Stimulated activated CD4-positive, alpha-beta T cell treated with anti-CD3 and anti-CD28 coated beads, Interleukin-12 subunit alpha, Interleukin-12 subunit beta, amount 100 ng/mL, for 48 hours (primary cell): ENCODE results near the gene RNF114.
"Not testable (repeated sequence)": the region's sequence is repeated elsewhere in the genome, so short reads cannot be mapped to it uniquely, and the experiment has no call there.

Experiments
- DNase-seq, 3 donors: peaks; one replicate each; pipeline ENCODE4 v3.0.0-alpha.2; 2020; ENCODE audit warnings: low read depth in 2 of 3, low spot score in 1 of 3

The RNF114 gene

GRCh38 chr20:49984426-49985153 lies 48.4 kb downstream of the RNF114 start:
- DNase-seq = no peak

GRCh38 chr20:49985157-49985556 lies 49.0 kb downstream of the RNF114 start:
- DNase-seq = no peak

DNA sequence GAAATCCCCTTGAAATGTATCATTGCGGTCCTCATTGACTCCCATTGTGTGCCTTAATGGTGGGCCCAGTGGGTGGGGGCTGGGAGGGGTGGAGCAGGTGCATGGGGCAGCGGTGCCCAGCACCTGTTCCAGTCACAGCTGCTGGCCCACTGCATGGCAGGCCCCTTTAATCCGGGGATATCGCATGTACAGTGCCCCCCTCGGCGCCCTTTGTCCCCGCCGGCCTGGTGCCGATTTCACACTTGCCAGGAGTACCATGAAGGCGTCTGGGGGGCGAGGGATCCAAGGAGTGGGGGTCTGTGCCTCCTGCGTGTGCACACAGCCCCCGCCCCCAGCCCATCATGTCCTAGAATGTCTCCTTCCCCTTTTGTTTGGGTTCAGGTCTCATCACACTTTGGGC lies 49.4 kb downstream of the RNF114 start:
- no peak for DNase-seq

- no peak for DNase-seq
Measured at GRCh38 chr20:49986049-49986448, 49.9 kb downstream of the RNF114 start.

GRCh38 chr20:49987015-49987867 lies 51.0 kb downstream of the RNF114 start:
- no peak for DNase-seq

- DNase-seq = no peak
Measured at GRCh38 chr20:49987868-49988690, 51.9 kb downstream of the RNF114 start.

DNA sequence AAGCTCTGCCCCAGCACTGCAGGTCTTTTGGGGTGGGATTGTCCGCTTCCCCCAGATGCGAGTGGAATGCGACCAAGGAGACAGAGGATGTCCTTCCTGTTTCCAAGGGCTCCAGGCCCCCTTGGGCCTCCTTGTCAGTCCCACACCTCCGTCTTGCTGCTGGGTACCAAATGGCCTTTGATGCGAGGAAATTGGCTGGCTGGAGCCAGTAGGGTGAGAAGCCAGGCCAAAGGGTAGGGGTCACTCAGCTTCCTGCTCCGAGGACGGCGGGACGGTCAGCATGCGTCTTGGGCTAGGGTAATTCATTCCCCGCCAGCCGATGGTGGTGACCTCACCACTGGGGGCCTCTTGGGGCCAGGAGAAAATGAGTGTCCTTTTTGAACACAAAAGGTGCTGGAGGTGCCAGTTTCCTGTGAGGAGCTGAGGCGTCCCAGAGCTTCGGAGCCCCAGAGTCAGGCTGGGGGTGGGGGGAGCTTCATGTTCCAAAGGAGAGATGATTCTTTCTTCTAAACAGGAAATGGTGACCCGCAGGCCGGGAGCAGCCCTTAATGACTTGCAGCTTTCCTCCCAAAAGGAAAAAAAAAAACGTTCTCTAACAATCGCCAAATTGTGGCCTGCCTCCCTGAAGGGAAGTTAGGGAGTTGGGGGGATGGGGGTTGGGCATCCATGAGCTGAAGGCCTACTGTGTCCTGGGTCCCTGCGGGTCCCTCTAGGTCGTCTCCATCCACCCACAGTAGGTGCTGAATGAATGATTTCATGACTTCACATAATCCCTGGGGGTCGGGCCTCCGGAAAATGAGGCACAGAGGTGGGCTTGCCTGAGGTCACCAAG lies 53.3 kb downstream of the RNF114 start:
- DNase-seq = no peak

DNA sequence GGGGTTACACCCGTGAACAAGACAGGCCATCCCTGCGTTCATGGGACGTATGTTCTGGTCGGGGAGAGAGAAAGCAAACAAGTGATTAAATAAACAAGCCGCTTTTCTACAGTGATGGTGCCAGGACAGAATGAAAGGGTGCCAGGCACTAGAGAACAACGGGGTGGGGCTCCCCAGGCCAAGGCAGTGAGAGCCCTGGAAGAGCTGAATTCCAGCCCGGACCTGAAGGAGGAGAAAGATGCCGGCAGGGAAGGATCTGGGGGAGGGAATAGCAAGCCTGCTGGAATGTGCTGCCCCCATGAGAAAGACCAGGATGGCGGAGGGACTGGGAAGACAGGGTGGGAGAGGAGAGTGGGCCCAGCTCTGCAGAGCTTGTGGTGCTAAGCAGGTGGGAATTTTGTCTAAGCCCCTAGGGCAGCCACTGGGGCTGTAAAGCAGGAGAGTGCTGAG lies 54.1 kb downstream of the RNF114 start:
- no peak for DNase-seq

DNA sequence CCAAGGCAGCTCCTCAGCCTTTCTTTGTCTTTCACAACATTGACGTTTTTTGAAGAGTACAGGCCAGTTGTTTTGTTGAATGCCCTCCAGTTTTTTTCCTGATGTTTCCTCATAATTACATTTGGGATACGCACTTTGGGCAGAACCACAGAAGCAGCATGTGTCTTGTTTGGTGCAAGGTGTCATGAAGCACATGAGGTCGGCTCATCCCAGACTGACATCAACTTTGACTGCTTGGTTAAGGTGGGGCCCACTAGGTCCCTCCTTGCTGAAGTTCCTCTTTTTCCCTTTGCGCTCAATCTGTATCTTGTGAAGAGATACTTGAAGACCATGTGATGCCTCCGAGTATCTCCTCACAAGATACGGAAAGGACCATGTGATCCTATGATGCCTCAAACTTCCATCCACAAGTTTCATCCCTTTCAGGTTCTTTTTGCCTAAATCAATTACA lies 57.1 kb downstream of the RNF114 start:
- no peak for DNase-seq

- no peak for DNase-seq
Measured at GRCh38 chr20:49995586-49995985, 59.4 kb downstream of the RNF114 start.

GRCh38 chr20:49998478-49999188 lies 62.4 kb downstream of the RNF114 start:
- not testable (repeated sequence) for DNase-seq

DNA sequence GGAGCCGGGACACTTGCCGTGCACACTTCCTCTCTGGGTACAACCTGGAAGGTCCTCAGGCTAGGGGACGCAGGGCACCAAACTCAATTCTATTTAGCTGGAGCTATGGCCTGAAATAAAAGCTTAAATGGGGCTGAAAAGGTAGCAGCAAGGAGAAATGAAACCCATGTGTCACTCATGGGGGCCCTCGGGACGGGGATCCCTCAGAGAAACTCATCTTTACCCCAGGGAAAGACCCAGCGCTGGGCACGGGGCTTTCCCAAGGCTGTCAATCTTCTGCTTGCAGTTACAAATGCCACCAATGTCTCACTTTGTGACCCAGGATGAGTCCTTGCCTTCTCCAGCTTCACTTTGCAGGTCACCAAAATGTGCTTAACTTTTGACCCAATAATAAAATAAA lies 63.1 kb downstream of the RNF114 start:
- peak in 1 of 3 donors; percentile 38 for DNase-seq

DNA sequence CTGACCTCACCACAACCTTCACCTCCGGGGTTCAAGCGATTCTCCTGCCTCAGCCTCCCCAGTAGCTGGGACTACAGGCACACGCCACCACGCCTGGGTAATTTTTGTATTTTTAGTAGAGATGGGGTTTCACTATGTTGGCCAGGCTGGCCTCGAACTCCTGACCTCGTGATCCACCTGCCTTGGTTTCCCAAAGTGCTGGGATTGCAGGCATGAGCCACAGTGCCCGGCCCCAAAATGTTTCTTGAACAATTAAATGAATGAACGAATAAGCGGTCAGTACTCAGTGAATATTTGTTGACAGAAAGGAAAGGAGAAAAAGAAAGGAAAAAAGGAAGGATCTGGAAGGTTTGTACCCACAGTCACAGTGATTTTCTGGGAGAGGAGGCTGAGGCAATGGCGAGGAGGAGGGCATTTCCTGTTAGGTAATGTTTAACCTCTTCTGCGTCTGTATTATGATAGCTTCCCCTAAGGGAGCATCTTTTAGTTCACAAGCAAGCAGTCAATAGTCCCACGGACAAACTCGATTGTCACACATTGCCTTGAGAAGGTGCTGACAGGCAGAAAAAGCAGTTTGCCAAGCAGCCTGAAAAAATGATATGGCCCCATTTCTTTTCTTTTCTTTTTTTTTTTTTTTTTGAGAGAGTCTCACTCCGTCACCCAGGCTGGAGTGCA lies 64.5 kb downstream of the RNF114 start:
- DNase-seq = not testable (repeated sequence)

DNA sequence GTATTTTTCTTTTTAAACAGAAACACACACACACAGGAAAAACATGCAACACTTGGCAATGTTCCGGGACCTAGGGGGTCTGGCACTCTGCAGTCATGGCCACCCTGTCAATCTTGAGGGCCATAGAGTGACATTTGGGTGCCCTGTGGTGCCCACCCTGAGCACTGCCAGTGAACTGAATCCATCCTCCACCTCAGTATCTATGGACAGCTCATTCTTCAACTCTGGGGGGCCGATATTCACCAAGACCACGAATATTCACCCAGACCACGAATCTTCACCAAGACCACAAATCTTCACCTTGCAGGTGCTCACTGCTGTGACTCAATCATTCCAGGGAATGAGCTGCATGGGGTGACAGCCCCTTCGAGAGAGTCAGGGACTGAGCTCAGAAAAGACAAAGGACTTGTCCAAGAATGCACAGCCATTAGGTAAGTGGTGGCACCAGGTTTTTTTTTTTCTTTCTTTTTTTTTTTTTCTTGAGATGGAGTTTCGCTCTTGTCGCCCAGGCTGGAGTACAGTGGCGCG lies 65.7 kb downstream of the RNF114 start:
- DNase-seq = no peak

GRCh38 chr20:50003253-50003656 lies 67.1 kb downstream of the RNF114 start:
- no peak for DNase-seq
